ENCODE measurements around the gene UQCRH. TPM values are rescaled to one million over a fixed set of nuclear protein-coding genes. Genes with fewer than 3 reads are reported as not detected.

The UQCRH gene
- polyA plus RNA-seq, 1 of the 3 experiments (the other 2 are of a cell fraction), result 971 TPM

DNA sequence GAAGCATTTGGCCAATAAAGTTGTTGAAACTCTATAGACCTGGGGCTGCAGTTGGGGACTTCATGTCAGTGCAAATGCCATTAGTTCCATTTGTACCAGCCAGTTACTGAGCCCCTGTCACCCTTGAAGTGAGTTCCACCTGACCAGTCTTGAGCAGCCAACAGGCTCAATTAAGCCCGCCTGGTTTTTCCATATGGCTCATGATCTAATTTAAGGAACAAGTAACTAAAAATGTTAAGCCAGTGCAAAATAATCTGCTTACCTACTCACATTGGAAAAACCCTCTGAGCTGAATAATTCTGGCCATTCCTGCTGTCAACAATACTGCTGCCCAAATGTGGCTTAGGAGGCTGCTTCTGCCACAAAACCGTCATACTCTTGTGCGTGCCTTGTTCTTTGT is 58.7 kb downstream of the UQCRH start:
- peaks cover 40 to 51% of the 10 kb centered on the region in 2 experiments for H3K36me3 ChIP-seq (replicated peaks in 1 of 2; ENCODE audit: control insufficient read depth in 1 of 2, insufficient read depth in 2 of 2, low read length in 1 of 2)
- H3K9me3 ChIP-seq, result no peaks in the 10 kb centered on the region
- H3K27ac ChIP-seq (ENCODE audit: low read depth in 2 of 2, low read length in 1 of 2), result no peak overlapping the region
- no peaks in the 10 kb centered on the region for H3K4me1 ChIP-seq (ENCODE audit: control insufficient read depth in 1 of 2, insufficient read depth in 2 of 2, low read depth in 1 of 2, low read length in 1 of 2)
- H3K4me3 ChIP-seq (ENCODE audit: low read depth in 2 of 2, low read length in 1 of 2), result no peak overlapping the region
- POLR2A ChIA-PET, result interaction anchor here (0.6 kb wide), 1 partner anchor 72 kb away, joined by 3 read pairs; no protein-coding TSS in a partner anchor
- H3K27me3 ChIP-seq (ENCODE audit: insufficient read depth), result no peaks in the 10 kb centered on the region
- H3K9me2 ChIP-seq, result no peaks in the 10 kb centered on the region
- CTCF ChIA-PET, result interaction anchor here (1.0 to 4.4 kb wide), 3 partner anchors 8 to 29 kb away, joined by 4 to 14 read pairs (median 5); no protein-coding TSS in a partner anchor
- peaks cover 10% of the 10 kb centered on the region for H3F3A ChIP-seq (replicated peaks; ENCODE audit: insufficient read depth)
- no peak for TF ChIP-seq CTCF (IDR thresholded peaks at IDR 0.05)
- no peak for TF ChIP-seq RXRA (IDR thresholded peaks at IDR 0.05; ENCODE audit: borderline replicate concordance, low read depth)
- TF ChIP-seq POLR2AphosphoS5 (IDR thresholded peaks at IDR 0.05; ENCODE audit: low read depth, low read length), result no peak
- TF ChIP-seq SIN3A (IDR thresholded peaks at IDR 0.05; ENCODE audit: borderline replicate concordance, low read depth, low read length), result no peak
- TF ChIP-seq JUND (IDR thresholded peaks at IDR 0.05), result no peak
- TF ChIP-seq TAF1 (IDR thresholded peaks at IDR 0.05; ENCODE audit: borderline replicate concordance, low read depth, low read length), result no peak
- H3K4me2 ChIP-seq, result no peak overlapping the region
- H3K79me2 ChIP-seq (ENCODE audit: insufficient read depth), result no peaks in the 10 kb centered on the region
- H4K20me1 ChIP-seq (ENCODE audit: insufficient read depth), result no peaks in the 10 kb centered on the region
- DNase-seq, result no peak
- H2AFZ ChIP-seq (ENCODE audit: low read depth), result no peak overlapping the region
- 87% methylated on average over 3 of the region's 3 CpGs for WGBS (ENCODE audit: low lambda C conversion rate)
- H3K9ac ChIP-seq, result no peak overlapping the region

DNA sequence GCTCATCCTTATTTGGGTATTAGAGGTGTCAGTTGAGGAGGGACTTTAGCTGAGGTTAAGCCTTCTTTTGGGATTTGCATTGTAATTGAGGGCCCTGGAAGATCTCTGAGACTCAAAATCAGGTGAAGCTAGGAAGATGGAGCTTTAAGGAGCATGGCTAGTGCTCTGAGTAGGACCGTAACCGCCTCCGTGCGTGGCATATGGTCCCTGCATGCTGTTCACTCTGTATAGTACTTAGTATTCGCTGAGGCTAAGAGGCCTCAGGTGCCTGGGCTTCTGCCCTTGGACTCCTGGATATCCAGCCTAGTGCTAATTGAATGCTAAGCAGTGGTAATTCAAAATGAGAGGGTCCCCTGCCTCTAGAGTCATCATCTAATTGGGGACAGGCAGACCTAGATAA is 59.6 kb downstream of the UQCRH start:
- no peaks in the 10 kb centered on the region for H3K79me2 ChIP-seq (ENCODE audit: insufficient read depth)
- no peak overlapping the region for H2AFZ ChIP-seq (ENCODE audit: low read depth)
- TF ChIP-seq MAX (IDR thresholded peaks at IDR 0.05; ENCODE audit: low read depth) (no peak), MEF2A (IDR thresholded peaks at IDR 0.05; ENCODE audit: borderline replicate concordance, low read depth) (no peak), NFIC (IDR thresholded peaks at IDR 0.05; ENCODE audit: borderline replicate concordance) (no peak), ELF1 (IDR thresholded peaks at IDR 0.05) (no peak), FOXM1 (IDR thresholded peaks at IDR 0.05; ENCODE audit: low read depth) (no peak), EZH2phosphoT487 (IDR thresholded peaks at IDR 0.05; ENCODE audit: borderline replicate concordance, low read depth) (no peak), GABPA (IDR thresholded peaks at IDR 0.05; ENCODE audit: low read depth) (no peak), JUND (IDR thresholded peaks at IDR 0.05) (no peak), USF2 (IDR thresholded peaks at IDR 0.05; ENCODE audit: borderline replicate concordance, low read depth, low read length) (no peak)
- TF ChIP-seq, protein P1, sequence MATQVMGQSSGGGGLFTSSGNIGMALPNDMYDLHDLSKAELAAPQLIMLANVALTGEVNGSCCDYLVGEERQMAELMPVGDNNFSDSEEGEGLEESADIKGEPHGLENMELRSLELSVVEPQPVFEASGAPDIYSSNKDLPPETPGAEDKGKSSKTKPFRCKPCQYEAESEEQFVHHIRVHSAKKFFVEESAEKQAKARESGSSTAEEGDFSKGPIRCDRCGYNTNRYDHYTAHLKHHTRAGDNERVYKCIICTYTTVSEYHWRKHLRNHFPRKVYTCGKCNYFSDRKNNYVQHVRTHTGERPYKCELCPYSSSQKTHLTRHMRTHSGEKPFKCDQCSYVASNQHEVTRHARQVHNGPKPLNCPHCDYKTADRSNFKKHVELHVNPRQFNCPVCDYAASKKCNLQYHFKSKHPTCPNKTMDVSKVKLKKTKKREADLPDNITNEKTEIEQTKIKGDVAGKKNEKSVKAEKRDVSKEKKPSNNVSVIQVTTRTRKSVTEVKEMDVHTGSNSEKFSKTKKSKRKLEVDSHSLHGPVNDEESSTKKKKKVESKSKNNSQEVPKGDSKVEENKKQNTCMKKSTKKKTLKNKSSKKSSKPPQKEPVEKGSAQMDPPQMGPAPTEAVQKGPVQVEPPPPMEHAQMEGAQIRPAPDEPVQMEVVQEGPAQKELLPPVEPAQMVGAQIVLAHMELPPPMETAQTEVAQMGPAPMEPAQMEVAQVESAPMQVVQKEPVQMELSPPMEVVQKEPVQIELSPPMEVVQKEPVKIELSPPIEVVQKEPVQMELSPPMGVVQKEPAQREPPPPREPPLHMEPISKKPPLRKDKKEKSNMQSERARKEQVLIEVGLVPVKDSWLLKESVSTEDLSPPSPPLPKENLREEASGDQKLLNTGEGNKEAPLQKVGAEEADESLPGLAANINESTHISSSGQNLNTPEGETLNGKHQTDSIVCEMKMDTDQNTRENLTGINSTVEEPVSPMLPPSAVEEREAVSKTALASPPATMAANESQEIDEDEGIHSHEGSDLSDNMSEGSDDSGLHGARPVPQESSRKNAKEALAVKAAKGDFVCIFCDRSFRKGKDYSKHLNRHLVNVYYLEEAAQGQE (IDR thresholded peaks at IDR 0.05; ENCODE audit: low read depth, low read length), result no peak
- H3K4me1 ChIP-seq (ENCODE audit: control insufficient read depth in 1 of 2, insufficient read depth in 2 of 2, low read depth in 1 of 2, low read length in 1 of 2), result no peaks in the 10 kb centered on the region
- ChIA-PET POLR2A (no interaction called here), CTCF (interaction anchor here (4.4 kb wide), 1 partner anchor 16 kb away, joined by 14 read pairs; no protein-coding TSS in a partner anchor)
- peaks cover 13% of the 10 kb centered on the region for H3F3A ChIP-seq (replicated peaks; ENCODE audit: insufficient read depth)
- peaks cover 35 to 53% of the 10 kb centered on the region in 2 experiments for H3K36me3 ChIP-seq (replicated peaks in 1 of 2; ENCODE audit: control insufficient read depth in 1 of 2, insufficient read depth in 2 of 2, low read length in 1 of 2)
- H3K4me3 ChIP-seq (ENCODE audit: low read depth in 2 of 2, low read length in 1 of 2), result no peak overlapping the region
- H3K9ac ChIP-seq, result no peak overlapping the region
- no peaks in the 10 kb centered on the region for H3K27me3 ChIP-seq (ENCODE audit: insufficient read depth)
- H3K4me2 ChIP-seq, result no peak overlapping the region
- no peak for DNase-seq
- H3K27ac ChIP-seq (ENCODE audit: low read depth in 2 of 2, low read length in 1 of 2), result no peak overlapping the region
- no peaks in the 10 kb centered on the region for H3K9me2 ChIP-seq
- no peaks in the 10 kb centered on the region for H4K20me1 ChIP-seq (ENCODE audit: insufficient read depth)
- 97% methylated on average over 5 of the region's 5 CpGs for WGBS (ENCODE audit: low lambda C conversion rate)
- no peaks in the 10 kb centered on the region for H3K9me3 ChIP-seq

Measured in SK-N-SH (cell line).